DMS114 treated with DMSO at 0.1 percent for 48 hours (cell line): ENCODE results near the gene RARRES2.
"Not testable (repeated sequence)": the region's sequence is repeated elsewhere in the genome, so short reads cannot be mapped to it uniquely, and the experiment has no call there.

Source experiments
- DNase-seq: peaks from one replicate; lab custom pipeline; 2025; ENCODE audit not compliant: unreplicated experiment; lab: John Stamatoyannopoulos, UW

Gene RARRES2

DNA sequence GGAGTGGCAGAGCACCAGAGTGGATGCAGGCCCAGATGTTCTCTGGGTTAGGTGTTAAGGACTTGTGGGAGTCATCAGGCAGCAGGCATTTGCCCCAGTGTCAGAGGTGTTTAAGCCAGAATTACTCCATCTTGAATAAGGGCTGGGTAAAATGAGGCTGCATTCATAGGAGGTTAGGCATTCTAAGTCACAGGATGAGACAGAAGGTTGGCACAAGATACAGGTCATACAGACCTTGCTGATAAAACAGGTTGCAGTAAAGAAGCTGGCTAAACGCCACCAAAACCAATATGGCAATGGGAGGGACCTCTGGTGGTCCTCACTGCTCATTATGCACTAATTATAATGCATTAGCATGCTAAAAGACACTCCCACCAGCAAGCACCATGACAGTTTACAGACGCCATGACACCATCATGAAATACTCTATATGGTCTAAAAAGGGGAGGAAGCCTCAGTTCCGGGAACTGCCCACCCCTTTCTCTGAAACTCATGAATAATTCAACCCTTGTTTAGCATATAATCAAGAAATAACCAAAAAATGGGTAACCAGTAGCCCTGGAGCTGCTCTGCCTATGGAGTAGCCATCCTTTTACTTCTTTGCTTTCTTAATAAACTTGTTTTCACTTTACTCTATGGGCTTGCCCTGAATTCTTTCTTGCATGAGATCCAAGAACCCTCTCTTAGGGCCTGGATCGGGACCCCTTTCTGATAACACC, 19.2 kb downstream of the RARRES2 start:
- DNase-seq = no peak

DNA sequence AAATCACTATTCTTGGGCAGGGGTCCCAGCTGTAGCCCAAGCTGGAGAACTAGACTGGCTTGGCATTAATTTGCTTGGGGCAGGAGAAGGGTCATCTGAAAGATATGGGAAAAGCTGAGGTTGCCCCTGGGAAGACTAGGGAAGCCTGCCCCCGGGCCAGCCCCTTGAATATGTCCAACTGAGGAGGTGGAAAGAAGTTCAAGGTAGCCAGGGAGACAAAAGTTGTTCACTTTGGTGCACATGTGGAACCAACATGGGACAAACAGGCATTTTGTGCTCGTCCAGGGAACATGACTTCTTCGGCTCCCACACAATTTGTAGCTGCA, 19.7 kb downstream of the RARRES2 start:
- DNase-seq = no peak

DNA sequence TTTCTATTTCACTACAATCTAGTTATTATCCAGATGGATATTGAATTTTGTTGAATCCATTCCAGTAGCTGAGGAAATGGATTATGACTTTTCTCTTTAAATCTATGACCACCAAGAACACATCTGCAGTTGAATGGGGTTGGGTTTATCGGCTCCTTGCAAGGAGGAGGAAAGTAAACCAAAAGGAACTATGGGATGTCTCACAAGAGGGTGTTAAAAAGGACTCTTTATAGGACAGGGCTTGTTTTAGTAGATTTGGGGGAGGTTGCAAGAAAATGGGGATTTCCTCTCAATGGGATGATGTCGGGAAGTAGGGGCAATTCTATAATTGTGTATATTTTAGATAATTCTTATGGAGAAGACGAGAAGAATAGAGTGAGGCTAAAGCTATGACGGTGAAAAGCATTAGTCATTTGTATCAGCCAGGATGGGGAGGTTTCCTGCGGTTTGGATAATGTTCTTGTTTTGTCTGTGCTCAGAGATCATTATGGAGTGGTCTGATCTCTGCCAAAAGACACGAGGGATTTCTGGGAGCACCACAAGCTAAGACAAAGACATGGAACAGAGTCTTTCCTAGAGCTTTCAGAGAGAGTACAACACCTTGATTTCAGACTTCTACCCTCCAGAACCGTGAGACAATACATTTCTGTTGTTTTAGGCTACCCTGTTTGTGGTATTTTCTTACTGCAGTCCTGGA, 23.5 kb downstream of the RARRES2 start:
- no peak for DNase-seq

DNA sequence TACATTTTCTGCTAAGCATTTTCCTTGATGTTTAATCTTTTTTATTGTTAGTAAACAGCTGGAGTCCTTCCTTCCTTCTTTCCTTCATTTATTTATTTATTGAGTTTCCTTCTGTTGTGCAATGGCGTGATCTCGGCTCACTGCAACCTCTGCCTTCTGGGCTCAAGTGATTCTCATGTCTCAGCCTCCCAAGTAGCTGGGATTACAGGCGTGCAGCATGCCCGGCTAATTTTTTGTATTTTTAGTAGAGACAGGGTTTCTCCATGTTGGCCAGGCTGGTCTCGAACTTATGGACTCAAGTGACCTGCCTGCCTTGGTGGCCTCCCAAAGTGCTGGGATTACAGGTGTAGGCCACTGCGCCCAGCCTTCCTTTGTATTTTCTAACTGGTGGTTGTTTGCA, 24.4 kb downstream of the RARRES2 start:
- not testable (repeated sequence) for DNase-seq

DNA sequence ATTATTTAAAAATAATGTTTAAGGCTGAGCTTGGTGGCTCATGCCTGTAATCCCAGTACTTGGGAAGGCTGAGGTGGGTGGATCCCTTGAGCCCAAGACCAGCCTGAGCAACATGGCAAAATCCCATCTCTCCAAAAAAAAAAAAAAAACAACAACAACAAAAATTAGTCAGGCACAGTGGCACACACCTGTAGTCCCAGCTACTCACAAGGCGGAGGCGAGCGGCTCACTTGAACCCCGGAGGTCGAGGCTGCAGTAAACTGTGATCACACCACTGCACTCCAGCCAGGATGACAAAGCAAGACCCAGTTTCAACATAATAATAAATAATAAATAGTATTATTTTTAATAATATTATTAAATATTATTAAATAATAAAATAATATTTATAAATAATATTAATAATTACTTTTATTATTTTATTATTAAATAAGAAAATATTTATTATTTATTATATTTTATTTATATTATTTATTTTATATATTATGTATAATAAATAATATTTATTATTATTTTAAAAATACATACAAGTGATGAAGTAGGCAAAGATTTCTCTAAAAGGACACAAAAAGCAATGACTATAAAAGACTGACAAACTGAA, 26.7 kb downstream of the RARRES2 start:
- DNase-seq = no peak

DNA sequence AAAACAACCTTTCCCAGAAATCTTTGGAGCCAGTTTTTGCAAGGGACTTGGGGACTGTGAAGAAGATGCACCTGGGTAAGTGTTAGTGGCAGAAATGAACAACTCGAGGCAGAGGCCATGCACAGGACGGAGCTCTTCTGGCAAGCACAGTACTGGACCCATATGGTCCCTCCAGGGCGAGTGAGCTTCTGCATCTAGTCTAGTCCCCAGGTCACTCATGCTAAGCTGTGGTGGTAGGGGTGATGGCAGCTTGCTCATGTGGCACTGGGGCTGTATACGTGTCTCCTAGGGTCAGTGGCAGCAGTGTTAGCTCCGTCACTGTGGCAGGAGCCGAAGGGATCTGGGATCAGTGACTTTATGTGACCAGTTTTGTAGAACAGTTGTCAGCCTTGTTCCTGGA, 27.6 kb downstream of the RARRES2 start:
- no peak for DNase-seq

DNA sequence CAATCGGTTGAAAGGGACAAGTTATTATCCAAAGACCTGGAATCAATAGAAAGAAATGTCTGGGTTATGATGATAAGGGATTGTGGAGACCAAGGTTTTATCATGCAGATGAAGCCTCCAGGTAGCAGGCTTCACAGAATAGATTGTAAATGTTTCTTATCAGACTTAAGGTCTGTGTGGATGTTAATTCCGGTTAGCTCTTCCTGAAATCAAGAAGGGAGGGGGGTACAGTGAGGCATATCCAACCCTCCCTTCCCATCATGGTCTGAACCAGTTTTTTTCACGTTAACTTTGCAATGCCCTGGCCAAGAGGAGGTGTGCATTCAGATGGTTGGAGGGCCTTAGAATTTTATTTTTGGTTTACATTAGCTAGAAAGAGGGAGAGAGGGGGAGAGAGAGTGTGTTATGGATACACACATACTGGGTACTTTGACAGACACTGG, 28.0 kb downstream of the RARRES2 start:
- DNase-seq = no peak

DNA sequence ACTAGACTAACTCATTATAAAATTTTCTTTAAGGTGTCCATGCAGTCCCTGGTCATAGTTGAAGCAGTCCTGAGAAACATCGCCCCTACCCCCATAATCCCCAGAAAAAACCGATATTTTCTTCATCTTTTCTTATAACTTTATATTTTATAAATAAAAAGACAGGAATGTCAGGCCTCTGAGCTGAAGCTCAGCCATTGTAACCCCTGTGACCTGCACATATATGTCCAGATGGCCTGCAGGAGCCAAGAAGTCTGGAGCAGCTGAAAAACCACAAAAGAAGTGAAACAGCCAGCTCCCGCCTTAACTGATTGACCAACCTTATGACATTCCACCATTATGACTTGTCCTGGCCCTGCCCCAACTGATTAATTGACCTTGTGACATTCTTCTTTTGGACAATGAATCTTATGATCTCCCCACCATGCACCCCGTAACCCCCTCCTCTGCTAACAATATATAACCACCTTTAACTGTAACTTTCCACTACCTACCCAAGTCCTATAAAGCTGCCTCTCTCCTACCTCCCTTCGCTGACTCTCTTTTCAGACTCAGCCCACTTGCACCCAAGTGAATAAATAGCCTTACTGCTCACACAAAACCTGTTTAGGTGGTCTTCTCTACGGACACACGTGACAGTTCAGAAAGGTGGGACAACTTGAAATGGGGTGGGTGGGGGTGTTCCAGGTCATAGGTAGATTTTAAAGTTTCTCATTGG, 28.6 kb downstream of the RARRES2 start:
- DNase-seq = not testable (repeated sequence)

DNA sequence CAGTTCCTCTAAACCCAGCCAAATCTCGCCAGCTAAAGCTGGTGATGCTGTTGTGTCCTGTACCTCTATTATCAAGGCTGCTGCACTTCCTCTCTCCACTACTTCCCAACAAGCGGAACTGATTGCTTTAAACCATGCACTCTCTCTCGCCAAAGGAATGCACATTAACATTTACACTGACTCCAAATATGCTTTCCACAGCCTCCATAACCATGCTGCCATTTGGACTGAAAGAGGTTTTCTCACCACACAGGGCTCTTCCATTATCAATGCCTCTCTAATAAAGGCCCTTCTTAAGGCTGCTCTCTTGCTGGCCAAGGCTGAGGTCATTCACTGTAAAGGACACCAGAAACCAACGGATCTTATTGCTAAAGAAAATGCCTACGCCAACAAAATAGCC, 29.7 kb downstream of the RARRES2 start:
- DNase-seq = no peak

DNA sequence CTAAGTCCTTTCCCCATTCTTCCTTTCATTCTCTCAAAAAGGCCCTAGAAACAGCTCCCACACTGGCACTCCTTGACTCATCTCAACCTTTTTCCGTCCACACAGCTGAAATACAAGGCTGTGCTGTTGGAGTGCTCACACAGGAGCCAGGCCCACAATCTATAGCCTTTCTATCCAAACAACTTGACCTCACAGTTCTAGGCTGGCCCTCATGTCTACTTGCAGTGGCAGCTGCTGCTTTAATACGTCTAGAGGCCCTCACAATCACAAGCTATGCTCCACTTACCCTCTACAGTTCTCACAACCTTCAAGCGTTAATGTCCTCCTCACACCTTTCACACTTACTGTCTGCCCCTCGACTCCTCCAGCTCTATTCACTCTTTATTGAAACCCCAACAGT, 30.3 kb downstream of the RARRES2 start:
- no peak for DNase-seq

DNA sequence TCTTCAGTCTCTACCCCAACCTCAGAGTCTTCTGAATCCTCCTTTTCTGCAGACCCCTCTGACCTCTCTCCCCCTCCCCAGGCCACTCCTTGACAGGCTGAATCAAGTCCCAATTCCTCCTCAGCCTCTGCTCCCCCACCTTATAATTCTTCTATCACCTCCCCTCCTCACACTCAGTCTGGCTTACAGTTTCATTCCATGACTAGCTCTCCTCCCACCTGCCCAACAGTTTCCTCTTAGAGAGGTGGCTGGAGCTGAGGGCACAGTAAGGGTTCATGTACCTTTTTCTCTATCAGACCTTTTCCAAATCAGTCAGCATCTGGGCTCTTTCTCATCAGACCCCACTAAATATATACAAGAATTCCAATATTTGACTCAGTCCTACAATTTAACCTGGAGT, 32.9 kb downstream of the RARRES2 start:
- DNase-seq = no peak

DNA sequence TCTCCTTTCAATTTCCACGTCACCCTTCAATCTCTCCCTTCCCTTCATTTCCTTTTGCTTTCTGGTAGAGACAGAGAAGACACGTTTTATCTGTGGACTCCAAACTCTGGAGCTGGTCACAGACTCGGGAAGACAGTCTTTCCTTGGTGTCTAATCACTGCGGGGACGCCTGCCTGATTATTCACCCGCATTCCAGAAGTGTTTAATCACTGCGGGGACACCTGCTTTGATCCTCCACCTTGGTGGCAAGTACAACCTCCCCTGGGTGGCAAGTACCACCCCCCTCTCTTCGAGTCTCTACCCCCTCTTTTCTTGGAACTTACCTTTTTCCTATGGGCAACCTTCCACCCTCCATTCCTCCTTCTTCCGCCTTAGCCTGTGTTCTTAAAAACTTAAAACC, 33.5 kb downstream of the RARRES2 start:
- no peak for DNase-seq

DNA sequence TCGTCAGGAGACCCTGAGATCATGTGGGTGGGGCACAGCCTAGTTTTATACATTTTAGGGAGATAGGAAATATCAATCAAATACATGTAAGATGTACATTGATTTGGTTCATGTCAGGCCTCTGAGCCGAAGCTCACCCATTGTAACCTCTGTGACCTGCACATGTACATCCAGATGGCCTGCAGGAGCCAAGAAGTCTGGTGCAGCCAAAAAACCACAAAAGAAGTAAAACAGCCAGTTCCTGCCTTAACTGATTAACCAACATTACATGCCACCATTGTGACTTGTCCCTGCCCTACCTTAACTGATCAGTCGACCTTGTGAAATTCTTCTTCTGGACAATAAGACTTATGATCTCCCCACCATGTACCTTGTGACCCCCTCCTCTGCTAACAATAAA, 34.3 kb downstream of the RARRES2 start:
- DNase-seq = no peak

DNA sequence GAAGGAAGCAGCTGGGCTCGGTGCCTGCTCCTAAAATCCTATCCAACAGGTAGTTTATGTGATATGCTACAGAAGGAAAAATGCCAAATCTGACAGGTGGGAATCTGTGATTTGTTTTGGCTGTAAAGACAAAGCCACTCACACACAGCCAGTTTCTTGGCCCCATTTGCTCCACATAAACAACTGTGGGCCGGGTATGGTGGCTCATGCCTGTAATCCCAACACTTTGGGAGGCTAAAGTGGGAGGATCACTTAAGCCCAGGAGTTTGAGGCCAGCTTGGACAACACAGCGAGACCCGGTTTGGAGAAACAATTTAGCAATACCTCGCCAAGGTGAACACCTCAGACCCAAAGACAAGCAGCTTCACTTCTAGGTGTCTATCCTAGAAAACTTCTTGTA, 35.1 kb downstream of the RARRES2 start:
- not testable (repeated sequence) for DNase-seq

DNA sequence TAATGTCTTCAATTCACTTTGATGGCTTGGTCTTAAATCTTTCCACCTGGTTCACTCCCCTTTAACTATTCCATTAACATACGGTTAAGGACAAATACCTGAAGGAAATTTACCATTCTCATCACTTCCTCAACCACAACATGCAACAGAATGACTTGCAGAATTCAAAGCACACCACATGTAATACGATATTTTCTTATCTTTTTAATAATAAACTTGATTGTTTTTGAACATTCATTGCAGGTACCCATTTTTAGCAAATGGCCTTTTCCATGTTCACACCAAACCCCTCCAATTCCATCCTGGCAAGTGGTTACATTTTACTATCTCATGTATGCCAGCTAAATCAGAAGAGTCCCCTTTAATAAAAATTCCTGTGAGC, 35.5 kb downstream of the RARRES2 start:
- DNase-seq = not testable (repeated sequence)

DNA sequence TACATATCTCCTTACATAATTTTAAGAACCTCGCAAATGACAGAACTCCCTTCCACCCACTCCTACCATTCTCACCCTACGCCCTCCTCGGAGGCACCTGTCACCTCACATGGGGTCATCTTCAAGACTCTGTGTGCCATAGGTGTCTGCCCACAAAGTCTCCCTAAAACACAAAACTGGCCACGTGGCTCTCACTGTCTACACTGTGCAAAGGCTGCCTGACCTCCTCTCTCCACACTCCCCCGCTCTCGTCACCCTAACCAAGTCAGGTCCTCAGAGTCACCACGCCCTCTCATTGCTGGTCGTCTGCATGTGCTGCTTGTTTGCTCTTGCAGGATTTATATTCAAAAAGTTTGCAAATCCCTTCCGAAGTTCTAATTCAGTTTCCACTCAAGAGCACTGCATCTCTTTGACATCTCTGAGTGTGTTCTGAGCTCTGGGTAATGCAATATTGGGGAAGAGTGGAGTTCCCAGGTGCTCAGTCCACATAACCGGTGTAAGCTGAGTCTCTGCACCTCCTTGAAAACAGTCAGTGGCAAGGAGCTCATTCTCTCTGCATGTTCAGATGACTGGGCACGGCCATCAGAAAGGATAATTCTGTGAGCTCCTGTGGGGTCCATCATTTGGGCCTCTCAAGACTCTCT, 36.0 kb downstream of the RARRES2 start:
- not testable (repeated sequence) for DNase-seq

DNA sequence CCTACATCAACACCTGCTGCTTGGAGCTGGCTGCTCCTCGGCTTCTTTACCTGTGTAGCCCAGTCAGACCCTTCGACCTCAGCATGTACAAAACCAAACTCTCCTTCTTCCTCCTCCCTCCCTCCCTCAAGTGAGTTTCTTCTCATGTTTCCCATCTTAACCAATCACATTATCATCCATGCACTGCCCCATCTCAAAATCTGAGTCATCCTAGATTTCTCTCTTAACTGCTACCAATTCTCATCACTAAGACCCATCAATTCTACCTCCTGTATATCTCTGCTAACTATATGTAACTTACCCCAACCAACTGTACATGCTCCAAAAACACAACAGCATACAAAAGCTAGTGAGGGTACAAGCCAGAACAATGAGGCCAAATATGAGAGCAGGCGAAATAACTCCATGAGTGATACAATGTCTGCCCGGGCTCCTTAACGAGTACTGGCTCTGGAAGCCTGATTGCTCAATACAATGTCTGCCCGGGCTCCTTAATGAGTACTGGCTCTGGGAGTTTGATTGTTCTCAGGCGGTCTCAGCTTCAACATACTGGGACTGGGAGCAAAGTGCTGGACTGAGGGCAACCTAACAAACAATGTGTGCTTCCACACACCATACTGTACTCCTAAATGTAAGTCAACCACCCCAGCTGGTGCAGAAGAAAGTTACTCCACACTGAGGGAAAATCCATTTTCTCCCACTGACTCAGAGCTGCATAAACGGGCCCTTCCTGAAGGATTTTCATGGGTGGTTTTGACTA, 36.8 kb downstream of the RARRES2 start:
- DNase-seq = not testable (repeated sequence)

DNA sequence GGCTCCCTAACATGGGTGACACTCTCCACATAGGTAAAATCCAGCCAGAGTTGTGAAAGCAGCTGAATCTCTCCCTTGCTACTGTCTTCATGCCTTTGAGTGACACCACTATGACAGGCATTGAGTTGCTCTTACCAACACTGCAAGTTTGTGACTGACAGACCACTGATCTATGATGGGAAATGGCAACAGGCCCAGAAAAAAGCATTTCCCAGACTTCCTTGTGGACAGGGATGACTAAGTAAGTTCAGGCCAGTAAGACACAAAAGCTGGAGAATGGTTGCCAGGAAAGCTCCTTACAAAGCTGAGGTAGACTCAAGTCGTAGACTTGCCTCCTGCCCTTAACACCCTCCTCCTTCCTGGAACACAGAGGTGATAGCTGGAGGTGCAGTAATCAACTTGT, 38.5 kb downstream of the RARRES2 start:
- DNase-seq = not testable (repeated sequence)

DNA sequence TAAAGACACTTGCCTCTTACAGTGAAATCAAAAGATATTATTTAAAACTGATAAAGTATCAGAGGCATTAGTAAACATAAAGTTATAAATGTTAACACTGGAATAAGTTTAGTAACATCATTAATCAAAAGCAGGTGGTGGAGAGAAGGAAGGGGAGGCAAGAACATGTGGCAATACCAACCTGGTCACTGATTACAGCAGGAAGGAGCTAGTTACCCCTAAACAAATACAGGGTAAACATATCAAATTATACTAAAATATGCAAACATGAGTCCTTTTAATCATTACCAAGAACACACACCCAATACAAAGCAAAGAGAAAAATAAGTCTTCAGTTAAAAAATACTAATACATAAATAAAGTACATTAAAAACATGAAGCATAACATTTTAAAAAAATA, 43.5 kb downstream of the RARRES2 start:
- DNase-seq = not testable (repeated sequence)

DNA sequence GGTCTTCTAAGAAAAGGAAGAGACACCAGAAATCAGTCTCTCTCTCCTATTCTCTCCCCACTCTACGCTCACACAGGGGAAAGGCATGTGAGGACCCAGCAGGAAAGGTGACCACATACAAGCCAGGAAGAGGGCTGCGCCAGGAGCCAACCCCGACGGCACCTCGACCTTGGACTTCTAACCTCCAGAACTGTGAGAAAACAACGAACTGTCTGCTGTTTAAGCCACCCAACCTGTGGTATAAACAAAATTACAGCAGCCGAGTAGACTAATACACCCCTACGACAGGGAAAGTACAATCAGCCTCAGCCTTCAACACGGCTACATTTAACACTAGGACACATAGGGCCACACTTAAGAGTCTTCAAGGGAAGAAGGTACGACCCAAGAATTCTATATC, 44.6 kb downstream of the RARRES2 start:
- DNase-seq = not testable (repeated sequence)

DNA sequence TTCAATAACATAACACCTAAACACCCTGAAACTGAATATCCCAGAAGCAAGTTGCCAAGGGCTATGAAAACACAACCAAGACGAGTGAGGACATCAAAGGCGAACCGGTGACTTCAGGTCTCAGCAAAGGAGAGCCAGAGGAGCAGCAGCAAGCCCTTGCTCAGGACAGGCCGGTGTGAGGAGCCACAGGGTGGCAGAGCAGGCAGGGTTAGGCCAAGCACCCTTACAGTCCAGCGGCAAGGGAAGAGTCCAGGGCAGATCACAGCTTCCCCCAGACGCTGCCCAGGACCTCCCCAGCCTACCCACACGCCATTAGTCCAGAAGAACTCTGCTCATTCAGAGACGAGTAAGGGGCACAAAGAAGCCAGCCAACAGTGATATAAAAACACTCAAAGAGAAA, 45.8 kb downstream of the RARRES2 start:
- DNase-seq = not testable (repeated sequence)
